GM19328 (cell line): Measurements from ENCODE around the gene LCN15.
"Not testable (repeated sequence)": the region's sequence is repeated elsewhere in the genome, so short reads cannot be mapped to it uniquely, and the experiment has no call there.

ENCODE experiments used
- ATAC-seq: cut with Tn5 transposase; IDR thresholded peaks from one replicate; pipeline ENCODE4 v1.9.1; 2021; ENCODE audit warnings: mild to moderate bottlenecking, moderate library complexity; ENCODE audit not compliant: unreplicated experiment

The LCN15 gene

GRCh38 chr9:136764301-136764891, at the start of gene LCN15:
Gene LCN15 (minus strand): TSS chr9:136764518. CDS start chr9:136764488, 30 bp downstream.
- ATAC-seq: no peak

GRCh38 chr9:136808806-136809158, 44.5 kb upstream of the LCN15 start:
- ATAC-seq: no peak

GRCh38 chr9:136808075-136808805, 43.9 kb upstream of the LCN15 start:
- ATAC-seq: peak; percentile 29

- ATAC-seq: peak; percentile 59
These were observed 43.2 kb upstream of the LCN15 start, which contains the start of gene RABL6 for GRCh38 chr9:136807281-136808074. Gene RABL6 (plus strand): TSS chr9:136807948. CDS start chr9:136808197, 249 bp downstream.

- no peak for ATAC-seq
These were observed 42.4 kb upstream of the LCN15 start for GRCh38 chr9:136806631-136807201.

GRCh38 chr9:136806067-136806466, 41.7 kb upstream of the LCN15 start:
- ATAC-seq: no peak

GRCh38 chr9:136805207-136805740, 41.0 kb upstream of the LCN15 start:
- no peak for ATAC-seq

GRCh38 chr9:136804509-136805206, 40.3 kb upstream of the LCN15 start:
- no peak for ATAC-seq

GRCh38 chr9:136803551-136804508, 39.5 kb upstream of the LCN15 start:
- ATAC-seq: no peak

- ATAC-seq: not testable (repeated sequence)
These were observed 38.8 kb upstream of the LCN15 start for GRCh38 chr9:136803009-136803550.

GRCh38 chr9:136802321-136802720, 38.0 kb upstream of the LCN15 start:
- ATAC-seq: no peak

- no peak for ATAC-seq
These were observed 35.7 kb upstream of the LCN15 start for GRCh38 chr9:136799854-136800657.

GRCh38 chr9:136799079-136799853, 34.9 kb upstream of the LCN15 start:
- no peak for ATAC-seq

- no peak for ATAC-seq
These were observed 34.4 kb upstream of the LCN15 start for GRCh38 chr9:136798708-136799078.

- not testable (repeated sequence) for ATAC-seq
These were observed 32.5 kb upstream of the LCN15 start for GRCh38 chr9:136796775-136797347.

GRCh38 chr9:136796238-136796774, 32.0 kb upstream of the LCN15 start, which contains the start of gene CCDC183:
Gene CCDC183 (plus strand): TSS chr9:136796338. CDS start chr9:136796398, 60 bp downstream.
- no peak for ATAC-seq

- no peak for ATAC-seq
These were observed 30.7 kb upstream of the LCN15 start for GRCh38 chr9:136795000-136795348.
